22Rv1 (cell line): Measurements from ENCODE around the gene ACOT12.

ENCODE experiments used
- H3K27ac ChIP-seq: fragments of 450-650 bp; 2 replicates; pipeline ENCODE4 v1.5.1; 2017
- ZFX ChIP-seq: fragments of 450-650 bp; IDR thresholded peaks from 2 replicates; pipeline ENCODE4 v1.6.1; 2017; ENCODE audit warnings: antibody characterized with exemption, borderline replicate concordance
- TF ChIP-seq, protein P1 (sequence below): fragments of 450-650 bp; IDR thresholded peaks from 2 replicates; pipeline ENCODE4 v1.5.1; 2017; ENCODE audit warnings: mild to moderate bottlenecking

ACOT12 gene

DNA sequence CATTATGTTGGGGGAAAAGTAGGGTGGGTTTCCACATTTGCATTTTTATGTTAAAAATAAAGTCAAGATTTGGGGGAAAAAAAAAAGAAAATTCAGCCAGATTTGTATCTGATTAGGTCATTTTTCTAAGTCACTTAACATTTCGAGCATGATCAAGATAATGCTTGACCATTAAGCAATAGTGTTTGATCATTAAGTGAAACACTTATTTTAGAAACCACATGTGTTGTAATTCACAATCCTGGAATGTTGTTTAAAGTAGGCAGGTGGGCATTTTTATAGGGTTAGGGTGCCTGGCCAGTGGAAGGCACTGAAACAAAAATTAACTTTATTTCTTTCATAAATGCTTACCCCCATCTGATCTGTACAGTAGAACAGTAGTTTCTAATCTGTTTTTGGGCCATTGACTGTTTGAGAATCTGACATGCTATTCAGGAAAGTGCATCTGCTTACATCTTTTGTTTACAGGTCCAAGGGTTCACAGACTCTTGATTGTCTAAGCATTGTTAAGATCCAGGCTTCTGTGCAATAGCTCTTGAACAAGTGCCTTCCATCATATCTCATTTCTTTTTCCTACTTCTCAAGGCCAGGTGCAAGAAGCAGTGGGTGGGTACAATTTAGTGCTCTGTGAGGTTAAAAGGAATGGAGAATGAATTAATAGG is 83.4 kb downstream of the ACOT12 start:
- H3K27ac ChIP-seq: no peak overlapping the region
- no peak for TF ChIP-seq ZFX
- TF ChIP-seq, protein P1, sequence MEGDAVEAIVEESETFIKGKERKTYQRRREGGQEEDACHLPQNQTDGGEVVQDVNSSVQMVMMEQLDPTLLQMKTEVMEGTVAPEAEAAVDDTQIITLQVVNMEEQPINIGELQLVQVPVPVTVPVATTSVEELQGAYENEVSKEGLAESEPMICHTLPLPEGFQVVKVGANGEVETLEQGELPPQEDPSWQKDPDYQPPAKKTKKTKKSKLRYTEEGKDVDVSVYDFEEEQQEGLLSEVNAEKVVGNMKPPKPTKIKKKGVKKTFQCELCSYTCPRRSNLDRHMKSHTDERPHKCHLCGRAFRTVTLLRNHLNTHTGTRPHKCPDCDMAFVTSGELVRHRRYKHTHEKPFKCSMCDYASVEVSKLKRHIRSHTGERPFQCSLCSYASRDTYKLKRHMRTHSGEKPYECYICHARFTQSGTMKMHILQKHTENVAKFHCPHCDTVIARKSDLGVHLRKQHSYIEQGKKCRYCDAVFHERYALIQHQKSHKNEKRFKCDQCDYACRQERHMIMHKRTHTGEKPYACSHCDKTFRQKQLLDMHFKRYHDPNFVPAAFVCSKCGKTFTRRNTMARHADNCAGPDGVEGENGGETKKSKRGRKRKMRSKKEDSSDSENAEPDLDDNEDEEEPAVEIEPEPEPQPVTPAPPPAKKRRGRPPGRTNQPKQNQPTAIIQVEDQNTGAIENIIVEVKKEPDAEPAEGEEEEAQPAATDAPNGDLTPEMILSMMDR: no peak

DNA sequence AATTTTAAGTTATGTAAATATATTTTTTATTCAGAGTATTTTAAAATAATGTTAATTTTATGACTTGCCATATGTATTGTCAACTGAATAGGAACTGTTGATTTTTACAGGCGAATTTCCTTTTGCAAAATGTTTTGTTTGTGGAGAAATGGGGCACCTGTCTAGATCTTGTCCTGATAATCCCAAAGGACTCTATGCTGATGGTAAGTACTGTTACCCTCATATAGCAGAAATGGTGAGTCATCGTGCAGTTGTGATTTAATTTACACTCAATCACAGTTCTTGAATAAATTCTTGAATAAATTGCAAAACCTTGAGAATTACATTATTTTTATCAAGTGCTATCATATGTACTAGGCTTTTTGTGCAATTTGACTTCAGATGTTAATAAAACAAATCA is 85.1 kb downstream of the ACOT12 start:
- no peak overlapping the region for H3K27ac ChIP-seq
- no peak for TF ChIP-seq ZFX
- TF ChIP-seq, protein P1: no peak

DNA sequence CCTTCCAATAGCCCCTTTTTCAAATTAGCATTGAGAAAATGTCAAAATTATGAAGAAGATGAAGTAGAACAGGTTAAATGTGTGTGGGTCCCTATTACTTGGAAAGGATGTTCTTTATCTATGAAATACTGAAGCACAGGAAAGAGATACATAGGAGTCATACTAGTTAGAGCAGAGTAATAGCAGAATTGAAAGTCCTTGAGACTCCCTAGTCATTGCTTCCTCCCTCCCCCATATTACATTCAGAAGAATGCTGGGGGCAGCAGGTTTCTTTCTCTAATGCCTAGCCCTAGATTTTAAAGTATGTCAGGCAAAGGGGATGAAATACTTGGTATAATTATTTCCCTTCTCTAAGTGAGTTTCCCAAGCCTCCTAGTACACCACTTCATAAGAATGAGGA is 88.1 kb downstream of the ACOT12 start:
- no peak for TF ChIP-seq ZFX
- TF ChIP-seq, protein P1: no peak

GRCh38 chr5:81303563-81303962 is 90.4 kb downstream of the ACOT12 start:
- no peak overlapping the region for H3K27ac ChIP-seq
- TF ChIP-seq, protein P1: no peak
- no peak for TF ChIP-seq ZFX

More for the DNA sequence above, 88.1 kb downstream of the ACOT12 start:
- H3K27ac ChIP-seq: no peak overlapping the region

DNA sequence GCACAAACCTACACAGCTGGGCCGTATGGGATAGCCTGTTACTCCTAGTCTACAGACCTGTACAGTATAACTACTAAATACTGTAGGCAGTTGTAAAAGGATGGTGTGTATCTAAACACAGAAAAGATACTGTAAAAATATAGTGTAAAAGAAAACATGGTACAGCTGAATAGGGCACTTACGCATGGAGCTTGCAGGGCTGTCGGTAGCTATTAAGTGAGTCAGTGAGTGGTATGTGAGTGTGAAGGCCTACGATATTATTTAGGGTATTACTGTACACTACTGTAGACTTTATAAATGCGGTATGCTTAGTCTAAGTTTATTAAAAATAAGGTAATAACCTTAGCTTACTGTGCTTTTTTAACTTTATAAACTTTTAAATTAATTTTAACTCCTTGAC is 91.3 kb downstream of the ACOT12 start:
- no peak for TF ChIP-seq ZFX
- TF ChIP-seq, protein P1: no peak
- no peak overlapping the region for H3K27ac ChIP-seq

DNA sequence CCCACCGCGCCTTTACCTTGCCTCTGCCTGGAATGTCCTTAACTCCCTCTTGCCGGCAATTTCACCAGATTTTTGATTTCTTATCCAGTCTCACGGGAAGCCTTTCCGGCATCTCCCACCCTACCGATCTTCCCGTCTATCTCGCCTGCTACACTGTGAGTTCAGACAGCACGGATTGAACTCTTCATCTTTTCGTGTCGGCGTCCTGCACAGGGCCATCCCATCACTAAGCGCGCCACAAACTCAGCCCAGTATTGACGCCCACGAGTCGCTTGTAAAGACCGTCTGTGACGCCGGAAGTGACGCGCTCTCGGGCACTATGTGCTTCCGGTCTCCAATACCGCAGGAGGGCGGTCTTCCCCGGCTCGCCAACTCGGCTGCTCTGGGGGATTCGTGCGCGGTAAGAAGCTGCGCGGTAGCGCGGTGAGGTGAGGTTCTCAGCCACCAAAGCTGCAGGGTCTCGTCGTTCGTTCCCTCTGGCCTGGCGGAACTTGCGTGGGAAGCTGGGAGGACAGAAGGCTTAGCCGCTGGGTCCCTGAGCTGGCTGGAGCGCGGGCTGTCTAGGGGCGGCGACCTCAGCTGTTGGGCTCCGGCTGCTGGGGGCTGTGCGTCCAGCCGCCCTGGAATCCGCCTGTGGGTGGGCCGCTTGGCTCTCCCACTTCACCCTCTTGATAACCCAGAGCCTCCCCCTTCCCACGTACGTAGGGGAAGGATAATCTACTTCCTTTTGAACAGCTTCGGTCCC is 92.5 kb downstream of the ACOT12 start, which contains the start of gene ZCCHC9:
TSS of gene ZCCHC9 (plus strand) at position 317 of the 745 bp plus-strand sequence. CDS start 3,171 bp downstream, outside the sequence.
- no peak for TF ChIP-seq ZFX
- TF ChIP-seq, protein P1: peak; percentile 32
- H3K27ac ChIP-seq: peak within 1 kb of the TSS; percentile 79

DNA sequence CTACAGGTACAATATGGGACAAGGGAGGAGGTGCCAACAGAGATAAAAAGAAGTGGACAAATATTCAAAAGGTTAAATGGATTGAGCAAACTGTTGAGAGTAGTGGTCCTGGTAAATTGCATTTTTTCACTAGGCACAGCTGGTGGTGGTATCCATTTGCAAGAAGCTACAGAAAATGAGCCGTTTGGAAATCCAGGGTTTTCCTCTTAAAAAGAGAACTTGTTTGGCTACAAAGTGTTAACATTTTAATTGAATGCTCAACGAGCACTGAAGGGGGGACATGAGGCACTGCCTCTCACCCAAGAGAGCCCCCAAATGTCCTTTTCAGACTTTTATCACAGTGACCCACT is 93.0 kb downstream of the ACOT12 start:
- TF ChIP-seq, protein P1: no peak
- no peak for TF ChIP-seq ZFX
- peak overlapping the region; percentile 79 for H3K27ac ChIP-seq
